Lower leg skin (tissue), 4 donors: ENCODE data around the gene TBX15. TPM values are rescaled to one million over a fixed set of nuclear protein-coding genes. Genes with fewer than 3 reads are reported as not detected.

ENCODE experiments used
- DNase-seq, 2 donors: peaks; one replicate each; pipeline ENCODE4 v3.0.0-alpha.2; 2019; ENCODE audit warnings: low spot score in 2 of 2
- H3K4me3 ChIP-seq: fragments of 200-600 bp; sonication (generic); 2 replicates; pipeline ENCODE4 v1.5.1; 2017; ENCODE audit warnings: mild to moderate bottlenecking, low read depth; ENCODE audit not compliant: poor library complexity, severe bottlenecking
- POLR2A ChIP-seq, 2 donors: fragments of 450-650 bp; IDR thresholded peaks; one replicate each; pipeline ENCODE4 v1.6.1; 2016 to 2017; ENCODE audit warnings: antibody characterized with exemption in 2 of 2, mild to moderate bottlenecking in 1 of 2, moderate library complexity in 1 of 2
- WGBS, 2 donors: methylation state at CpG; one replicate each; pipeline ENCODE4 v1.1.5; 2018; 5-methylcytosine and 5-hydroxymethylcytosine counted together
- intact Hi-C: fragments of 100-400 bp; cut with DNase I; formaldehyde crosslinking; loops from one replicate; pipeline ENCODE4 v1.15.0; 2023; ENCODE audit warnings: low total_unique reads
- total RNA-seq, 4 donors: library from RNA; depleted of rRNA; stranded (reverse); fragments of >200 nt; gene quantifications; one replicate each; pipeline ENCODE4 v1.1.0, GENCODE V29; 2016
- TF ChIP-seq, protein P1 (sequence below), 3 donors: fragments of 450-650 bp; IDR thresholded peaks; one replicate each; pipeline ENCODE4 v1.5.1; 2016; ENCODE audit warnings: antibody characterized with exemption in 3 of 3, mild to moderate bottlenecking in 3 of 3, moderate library complexity in 2 of 3

Gene TBX15
- total RNA-seq, result 10 to 100 TPM in 1 of 4 donors, 1 to 10 TPM in 3; 4.7 to 17.0 (median 5.9) TPM

DNA sequence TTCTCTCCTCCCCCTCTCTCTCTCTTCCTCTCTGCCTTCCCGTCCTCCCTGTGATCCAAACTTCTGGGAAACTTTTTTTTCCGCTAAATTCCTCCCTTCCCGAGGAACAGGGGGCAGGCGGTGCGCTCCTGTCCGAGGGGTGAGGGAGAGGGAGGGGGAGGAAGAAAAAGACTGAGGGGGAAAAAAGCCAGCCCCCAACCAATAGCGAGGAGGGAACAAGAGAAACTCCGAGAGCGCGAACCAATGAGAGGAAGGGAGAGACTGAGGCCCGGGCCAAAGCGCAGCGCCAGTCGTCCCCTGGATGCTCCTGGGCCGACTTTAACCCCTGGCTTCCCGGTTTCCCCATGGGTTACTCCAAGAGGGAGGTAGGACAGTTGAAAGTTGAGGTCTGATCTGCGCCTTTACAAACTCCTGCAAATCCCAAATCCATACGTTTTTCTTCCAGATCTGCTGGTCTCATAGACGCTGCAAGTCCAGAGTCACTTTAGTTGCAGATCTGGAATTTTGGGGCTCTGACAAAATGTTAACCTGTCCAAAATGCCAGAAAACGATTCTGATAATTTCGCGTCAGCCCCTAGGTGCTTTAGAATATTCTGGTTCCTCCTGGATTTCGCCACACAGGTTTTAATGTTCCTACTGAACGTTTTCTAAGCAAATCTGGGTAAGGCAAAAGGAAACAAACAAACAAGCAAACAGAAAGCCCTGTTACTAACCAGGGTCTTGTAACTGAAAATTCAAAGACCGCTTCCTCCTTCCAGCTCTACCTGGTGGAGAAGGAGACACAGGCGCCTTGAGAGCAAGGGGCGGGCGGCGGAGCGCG, at the start of gene TBX15:
Gene TBX15, minus strand, starts transcription at position 158 of the 820 bp plus-strand sequence. CDS start 548 bp downstream, outside the sequence.
- peak; percentile 69 to 92 for DNase-seq
- peak within 1 kb of the TSS; percentile 50 for H3K4me3 ChIP-seq
- no peak for TF ChIP-seq POLR2A (IDR thresholded peaks at IDR 0.05)
- TF ChIP-seq, protein P1, sequence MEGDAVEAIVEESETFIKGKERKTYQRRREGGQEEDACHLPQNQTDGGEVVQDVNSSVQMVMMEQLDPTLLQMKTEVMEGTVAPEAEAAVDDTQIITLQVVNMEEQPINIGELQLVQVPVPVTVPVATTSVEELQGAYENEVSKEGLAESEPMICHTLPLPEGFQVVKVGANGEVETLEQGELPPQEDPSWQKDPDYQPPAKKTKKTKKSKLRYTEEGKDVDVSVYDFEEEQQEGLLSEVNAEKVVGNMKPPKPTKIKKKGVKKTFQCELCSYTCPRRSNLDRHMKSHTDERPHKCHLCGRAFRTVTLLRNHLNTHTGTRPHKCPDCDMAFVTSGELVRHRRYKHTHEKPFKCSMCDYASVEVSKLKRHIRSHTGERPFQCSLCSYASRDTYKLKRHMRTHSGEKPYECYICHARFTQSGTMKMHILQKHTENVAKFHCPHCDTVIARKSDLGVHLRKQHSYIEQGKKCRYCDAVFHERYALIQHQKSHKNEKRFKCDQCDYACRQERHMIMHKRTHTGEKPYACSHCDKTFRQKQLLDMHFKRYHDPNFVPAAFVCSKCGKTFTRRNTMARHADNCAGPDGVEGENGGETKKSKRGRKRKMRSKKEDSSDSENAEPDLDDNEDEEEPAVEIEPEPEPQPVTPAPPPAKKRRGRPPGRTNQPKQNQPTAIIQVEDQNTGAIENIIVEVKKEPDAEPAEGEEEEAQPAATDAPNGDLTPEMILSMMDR (IDR thresholded peaks at IDR 0.05), result no peak
- intact Hi-C loops, result no loop called here
- 6 to 8% methylated on average over 31 of the region's 31 CpGs for WGBS, 2 donors

DNA sequence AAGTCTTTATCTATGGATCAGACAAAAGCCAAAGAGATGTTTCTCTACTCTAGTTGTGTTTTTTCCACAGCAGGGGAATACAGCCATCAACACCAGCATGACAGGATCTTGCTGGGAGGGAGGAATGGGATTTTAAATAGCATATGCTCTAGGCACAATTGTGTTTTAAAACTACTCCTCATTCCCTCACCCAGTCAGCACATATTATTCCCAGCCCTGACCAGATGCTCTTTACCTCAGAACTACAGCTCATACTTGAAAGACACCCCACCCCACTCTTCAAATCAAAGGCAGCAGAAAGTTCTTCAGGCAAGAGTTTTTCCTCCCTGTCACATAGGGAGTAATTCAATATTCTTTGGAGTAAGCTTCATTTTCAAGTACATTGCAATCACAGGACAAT, 46.2 kb upstream of the TBX15 start:
- intact Hi-C loops, result no loop called here

DNA sequence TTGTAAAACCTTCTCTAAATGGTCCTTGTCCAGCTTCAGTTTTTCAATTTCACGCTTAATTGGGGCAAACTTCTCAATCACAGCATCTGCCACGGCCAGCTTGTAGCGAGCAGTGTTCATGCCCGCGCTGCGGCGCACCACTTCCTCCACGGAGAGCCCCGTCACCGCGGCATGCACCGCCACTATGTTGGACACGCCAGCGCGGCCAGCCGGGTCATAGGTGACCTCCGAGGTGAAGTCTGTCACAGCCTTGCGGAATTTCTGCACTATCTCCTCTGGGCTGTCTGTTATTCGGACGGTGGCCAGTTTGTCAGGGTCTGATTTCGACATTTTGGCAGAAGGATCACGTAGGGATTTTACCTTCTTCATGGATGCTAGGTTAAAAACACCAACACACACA, 44.8 kb upstream of the TBX15 start:
- 97% methylated on average over 22 of the region's 22 CpGs for WGBS, 2 donors
- intact Hi-C loops, result no loop called here
- no peak overlapping the region for H3K4me3 ChIP-seq
- no peak for DNase-seq
- no peak for TF ChIP-seq POLR2A (IDR thresholded peaks at IDR 0.05)
- TF ChIP-seq, protein P1 (IDR thresholded peaks at IDR 0.05), result no peak

More for the DNA sequence above, 46.2 kb upstream of the TBX15 start:
- no peak for DNase-seq
- TF ChIP-seq, protein P1 (IDR thresholded peaks at IDR 0.05), result no peak
- no peak overlapping the region for H3K4me3 ChIP-seq

DNA sequence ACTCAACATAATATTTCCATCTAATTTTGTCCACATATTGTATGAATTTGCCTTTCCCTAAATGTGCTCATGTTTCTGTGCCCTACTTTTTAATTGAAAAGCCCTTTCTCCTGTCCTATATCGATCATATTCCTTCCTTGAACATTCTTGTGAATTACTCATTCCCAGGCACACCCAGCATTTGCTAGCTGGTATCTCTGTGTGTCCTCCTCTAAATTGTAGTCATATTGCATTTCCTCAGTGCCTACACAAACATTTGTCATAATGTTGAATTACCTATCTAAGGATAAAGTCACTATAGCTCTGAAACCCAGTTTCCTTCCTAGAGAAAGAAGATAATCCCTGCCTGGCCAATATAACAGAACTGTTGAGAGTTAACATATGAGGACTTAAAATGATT, 39.6 kb upstream of the TBX15 start:
- WGBS, 2 donors, result 58 to 65% methylated on average over 1 of the region's 1 CpG
- no peak for TF ChIP-seq POLR2A (IDR thresholded peaks at IDR 0.05)
- TF ChIP-seq, protein P1 (IDR thresholded peaks at IDR 0.05), result no peak
- intact Hi-C loops, result no loop called here
- no peak overlapping the region for H3K4me3 ChIP-seq
- DNase-seq, result no peak

DNA sequence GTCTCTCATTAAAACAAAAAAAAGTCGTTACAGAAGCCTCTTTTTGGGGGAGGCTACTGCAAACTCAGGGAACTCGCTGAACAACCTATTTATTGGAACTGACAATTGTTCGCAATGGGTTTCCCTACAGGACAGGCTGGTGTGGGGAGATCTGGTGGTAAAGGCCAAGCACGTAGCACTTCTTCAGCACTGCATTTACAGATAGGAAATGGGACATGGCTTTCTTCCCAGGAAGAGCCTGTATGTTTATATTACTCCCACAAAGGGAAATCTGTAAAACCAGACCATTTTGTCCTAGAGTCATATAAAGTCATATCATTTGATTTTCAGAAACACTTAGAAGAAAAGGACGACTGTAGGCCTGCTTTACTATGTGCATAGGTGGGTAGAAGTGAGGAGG, 38.8 kb upstream of the TBX15 start:
- DNase-seq, result no peak
- intact Hi-C loops, result no loop called here
- WGBS, 2 donors, result 91 to 95% methylated on average over 5 of the region's 5 CpGs
- no peak overlapping the region for H3K4me3 ChIP-seq
- TF ChIP-seq, protein P1 (IDR thresholded peaks at IDR 0.05), result no peak
- TF ChIP-seq POLR2A (IDR thresholded peaks at IDR 0.05), result no peak
